ENCODE data around the gene SAMMSON.

SAMMSON gene

GRCh38 chr3:70010346-70010745, 10.8 kb downstream of the SAMMSON start:
- DNase-seq (ENCODE audit: low read depth in 2 of 2, low spot score in 1 of 2) = no peak

GRCh38 chr3:70011582-70011981, 12.0 kb downstream of the SAMMSON start:
- no peak for DNase-seq (ENCODE audit: low read depth in 2 of 2, low spot score in 1 of 2)

- no peak for DNase-seq (ENCODE audit: low read depth in 2 of 2, low spot score in 1 of 2)
These were observed 21.6 kb downstream of the SAMMSON start for GRCh38 chr3:70020906-70021660.

DNA sequence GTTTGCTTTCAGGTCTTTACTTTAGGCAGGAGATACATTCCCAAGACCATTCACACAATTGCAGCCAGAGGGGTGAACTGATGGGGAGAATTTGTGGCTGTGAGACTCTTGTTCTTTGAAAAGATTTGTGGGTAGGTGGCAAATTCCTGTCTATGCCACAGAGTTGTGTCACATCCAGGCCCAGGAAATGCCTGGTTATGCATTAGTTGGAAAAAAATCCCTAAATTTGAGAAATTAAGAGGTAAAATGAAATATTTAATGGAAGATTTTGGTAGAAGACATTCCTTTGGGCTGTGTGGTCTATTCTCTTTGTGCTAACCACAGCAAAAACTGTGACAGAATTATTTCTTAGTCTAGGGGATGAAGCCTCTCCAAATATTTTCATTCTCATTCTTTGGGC, 28.8 kb downstream of the SAMMSON start:
- DNase-seq (ENCODE audit: low read depth in 2 of 2, low spot score in 1 of 2) = no peak

GRCh38 chr3:70038693-70039092, 39.2 kb downstream of the SAMMSON start:
- no peak for DNase-seq (ENCODE audit: low read depth in 2 of 2, low spot score in 1 of 2)

DNA sequence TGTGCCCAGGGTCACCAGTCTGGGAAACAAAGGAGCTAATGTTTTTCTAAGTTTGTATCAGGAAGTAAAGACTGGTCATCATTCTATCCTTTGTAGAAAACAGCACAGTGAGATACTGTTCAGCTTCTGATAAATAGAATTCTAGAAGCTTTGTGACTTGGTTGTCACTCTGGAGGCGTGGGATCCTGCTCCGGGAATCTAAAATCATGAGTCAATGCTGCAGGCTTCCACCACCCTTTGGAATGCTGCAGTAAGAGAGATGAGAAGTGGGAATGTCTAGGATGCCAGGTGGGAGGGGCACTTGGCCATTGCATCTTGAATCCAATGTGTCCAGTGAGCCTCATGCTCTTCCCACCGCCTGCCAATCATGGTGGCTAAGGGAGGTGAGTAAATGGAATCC, 40.9 kb downstream of the SAMMSON start:
- DNase-seq (ENCODE audit: low read depth in 2 of 2, low spot score in 1 of 2) = no peak

- no peak for DNase-seq (ENCODE audit: low read depth in 2 of 2, low spot score in 1 of 2)
These were observed 43.1 kb downstream of the SAMMSON start for GRCh38 chr3:70042641-70043040.

GRCh38 chr3:70049761-70050160, 50.2 kb downstream of the SAMMSON start:
- no peak for DNase-seq (ENCODE audit: low read depth in 2 of 2, low spot score in 1 of 2)

DNA sequence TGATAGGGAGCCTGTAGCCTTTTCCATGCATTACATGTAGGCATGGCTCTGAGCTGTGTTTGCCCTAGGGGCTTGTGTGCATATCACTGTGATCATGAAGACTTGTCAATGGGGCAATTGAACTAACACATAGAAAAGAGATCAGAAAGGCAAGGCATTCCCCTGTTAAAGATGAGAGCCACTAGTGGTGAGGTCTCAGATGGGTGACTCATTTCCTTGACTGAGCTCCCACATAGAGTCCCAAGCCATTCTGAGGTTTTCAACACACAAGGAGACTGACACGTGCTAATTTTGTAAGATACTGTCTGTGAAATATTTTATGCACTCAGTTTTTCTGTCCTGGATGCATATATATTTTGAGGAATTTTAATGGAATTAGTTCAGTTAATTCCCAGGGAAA, 53.8 kb downstream of the SAMMSON start:
- DNase-seq (ENCODE audit: low read depth in 2 of 2, low spot score in 1 of 2) = no peak

GRCh38 chr3:70056081-70056480, 56.5 kb downstream of the SAMMSON start:
- no peak for DNase-seq (ENCODE audit: low read depth in 2 of 2, low spot score in 1 of 2)

DNA sequence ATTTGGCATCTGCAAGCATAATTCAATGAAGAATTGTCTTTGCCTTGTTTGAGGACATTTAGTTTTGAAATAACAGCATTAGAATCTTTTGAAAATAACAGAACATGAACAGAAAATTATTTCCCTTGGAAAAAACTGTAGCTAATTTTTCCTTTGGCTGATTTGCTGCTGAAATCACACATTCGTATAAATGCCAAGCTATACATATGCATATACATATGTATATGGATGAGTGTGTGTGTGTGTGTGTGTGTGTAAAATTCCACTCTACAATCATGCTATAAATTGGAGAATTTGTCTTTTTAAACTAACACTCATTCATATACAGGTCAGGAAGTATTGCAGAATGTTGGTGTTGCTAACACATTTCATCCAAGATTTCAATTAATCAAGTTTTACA, 57.9 kb downstream of the SAMMSON start:
- DNase-seq (ENCODE audit: low read depth in 2 of 2, low spot score in 1 of 2) = no peak

- DNase-seq (ENCODE audit: low read depth in 2 of 2, low spot score in 1 of 2) = no peak
These were observed 61.6 kb downstream of the SAMMSON start for GRCh38 chr3:70061096-70061495.

GRCh38 chr3:70064194-70064779, 64.8 kb downstream of the SAMMSON start:
- no peak for DNase-seq (ENCODE audit: low read depth in 2 of 2, low spot score in 1 of 2)

GRCh38 chr3:70065696-70066253, 66.2 kb downstream of the SAMMSON start:
- DNase-seq (ENCODE audit: low read depth in 2 of 2, low spot score in 1 of 2) = no peak

DNA sequence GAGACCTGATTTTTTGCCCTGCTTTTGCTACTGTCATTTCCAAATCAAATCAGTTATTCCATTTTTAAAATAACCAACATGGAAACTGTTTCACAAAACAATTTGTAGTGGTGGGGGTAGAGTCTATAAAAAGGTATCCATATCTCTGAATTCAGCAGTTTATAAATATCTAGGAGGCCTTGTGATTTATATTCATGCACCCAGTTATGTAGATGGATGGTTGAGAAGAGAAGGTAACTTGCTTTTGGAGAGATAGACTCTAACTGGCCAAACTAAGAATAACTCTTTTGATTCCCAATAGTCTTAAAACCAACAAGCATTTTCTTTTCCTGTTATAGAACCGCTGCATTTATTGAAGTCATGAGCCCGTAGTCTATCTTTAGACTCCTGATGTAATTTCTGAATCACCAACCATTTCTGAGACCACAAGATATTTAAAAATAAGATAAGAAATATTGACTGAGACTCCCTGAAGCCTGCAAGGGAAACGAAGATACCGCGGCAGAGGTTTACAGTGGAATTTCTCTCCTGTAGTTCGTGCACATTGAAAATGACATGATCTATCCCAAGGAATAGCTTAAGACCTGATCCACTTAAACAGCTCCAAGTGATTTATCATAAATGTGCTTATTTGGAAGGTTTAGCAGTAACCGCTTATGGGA, 68.5 kb downstream of the SAMMSON start:
- DNase-seq (ENCODE audit: low read depth in 2 of 2, low spot score in 1 of 2) = no peak

- no peak for DNase-seq (ENCODE audit: low read depth in 2 of 2, low spot score in 1 of 2)
These were observed 70.0 kb downstream of the SAMMSON start for GRCh38 chr3:70069557-70069956.

GRCh38 chr3:70071138-70071537, 71.6 kb downstream of the SAMMSON start:
- DNase-seq (ENCODE audit: low read depth in 2 of 2, low spot score in 1 of 2) = no peak

DNA sequence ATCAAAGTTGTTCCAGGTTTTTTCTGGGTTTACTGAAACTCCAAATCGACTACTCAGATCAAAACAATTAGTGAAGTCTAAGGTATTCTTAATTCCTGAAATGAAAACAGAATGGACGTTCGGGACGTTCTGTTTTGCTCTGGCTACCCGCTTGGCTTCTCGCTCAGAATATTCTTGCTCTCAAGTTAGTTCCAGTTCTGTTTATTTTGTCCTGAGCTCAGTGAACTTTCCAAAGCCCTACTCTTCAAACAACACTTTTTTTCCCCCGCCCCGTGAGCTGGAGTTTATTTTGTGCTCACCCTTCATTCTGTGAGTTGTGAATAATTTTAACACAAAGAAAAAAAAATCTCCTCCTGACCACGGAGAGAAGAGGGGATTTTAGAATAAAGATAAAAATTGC, 72.6 kb downstream of the SAMMSON start:
- no peak for DNase-seq (ENCODE audit: low read depth in 2 of 2, low spot score in 1 of 2)

DNA sequence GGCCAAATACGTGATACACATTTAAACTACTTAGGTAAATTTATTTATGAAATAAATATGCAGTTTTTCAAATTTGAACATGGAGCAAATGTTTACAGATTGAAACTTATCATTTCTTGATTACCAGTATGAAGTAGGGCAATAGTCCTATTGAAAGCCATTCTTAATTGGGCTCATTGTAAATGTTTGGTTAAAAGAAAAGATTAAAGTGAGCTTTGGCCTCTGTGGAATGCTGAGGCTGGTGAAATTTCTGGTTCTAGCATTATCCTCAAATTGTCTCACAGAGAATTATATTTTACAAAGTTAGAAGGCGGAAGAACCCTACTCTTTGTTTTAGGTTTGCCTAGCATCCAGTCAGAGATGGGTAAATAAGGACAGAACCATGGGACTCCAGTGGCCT, 73.2 kb downstream of the SAMMSON start:
- no peak for DNase-seq (ENCODE audit: low read depth in 2 of 2, low spot score in 1 of 2)

- DNase-seq (ENCODE audit: low read depth in 2 of 2, low spot score in 1 of 2) = no peak
These were observed 75.6 kb downstream of the SAMMSON start for GRCh38 chr3:70075101-70075500.

DNA sequence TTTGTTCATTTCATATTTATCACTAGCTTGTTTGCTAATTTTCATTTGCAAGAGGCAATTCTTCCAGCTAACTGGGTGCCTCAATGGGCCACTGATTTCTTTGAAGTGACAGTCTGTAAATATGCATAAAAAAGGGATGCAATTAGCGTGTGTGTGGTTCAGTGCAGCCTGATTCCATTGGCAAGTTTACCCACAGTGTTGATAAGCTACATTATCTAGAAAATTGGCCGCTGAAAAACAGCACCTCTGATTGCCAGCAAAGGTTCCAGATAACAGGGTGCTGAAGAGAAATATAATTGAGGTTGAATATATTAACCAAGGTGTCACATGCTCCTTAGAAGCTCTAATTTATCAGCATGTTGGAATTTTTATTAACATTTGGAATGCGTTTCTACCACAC, 76.9 kb downstream of the SAMMSON start:
- no peak for DNase-seq (ENCODE audit: low read depth in 2 of 2, low spot score in 1 of 2)

DNA sequence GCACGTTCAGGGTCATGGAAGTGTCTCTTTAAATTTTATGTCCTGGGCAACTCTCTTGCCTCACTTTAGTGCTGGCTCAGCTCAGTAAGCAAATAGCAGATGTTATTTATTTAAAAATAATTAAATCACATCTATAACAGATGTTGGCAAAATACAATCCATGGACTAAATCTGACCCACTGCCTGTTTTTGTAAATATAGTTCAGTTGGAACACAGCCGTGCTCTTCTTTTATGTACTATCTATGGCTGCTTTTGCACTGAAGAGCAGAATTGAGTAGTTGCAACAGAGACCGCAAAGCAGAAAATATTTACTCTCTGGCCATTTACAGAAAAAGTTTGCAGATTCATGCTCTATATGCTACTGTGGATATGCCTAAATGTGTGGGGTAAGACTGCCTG, 79.2 kb downstream of the SAMMSON start:
- no peak for DNase-seq (ENCODE audit: low read depth in 2 of 2, low spot score in 1 of 2)
